HL-60/S4 treated with retinoic acid at 250 ng/mL for 4 days and 3 days (cell line): ENCODE data around the gene GRPEL2.

Experiments used
- in situ Hi-C: fragments of 300-500 bp; cut with MboI; formaldehyde crosslinking; loops from 2 replicates; pipeline ENCODE4 v1.7.0; 2022; ENCODE audit warnings: low sequenced_read_pairs

Gene GRPEL2

DNA sequence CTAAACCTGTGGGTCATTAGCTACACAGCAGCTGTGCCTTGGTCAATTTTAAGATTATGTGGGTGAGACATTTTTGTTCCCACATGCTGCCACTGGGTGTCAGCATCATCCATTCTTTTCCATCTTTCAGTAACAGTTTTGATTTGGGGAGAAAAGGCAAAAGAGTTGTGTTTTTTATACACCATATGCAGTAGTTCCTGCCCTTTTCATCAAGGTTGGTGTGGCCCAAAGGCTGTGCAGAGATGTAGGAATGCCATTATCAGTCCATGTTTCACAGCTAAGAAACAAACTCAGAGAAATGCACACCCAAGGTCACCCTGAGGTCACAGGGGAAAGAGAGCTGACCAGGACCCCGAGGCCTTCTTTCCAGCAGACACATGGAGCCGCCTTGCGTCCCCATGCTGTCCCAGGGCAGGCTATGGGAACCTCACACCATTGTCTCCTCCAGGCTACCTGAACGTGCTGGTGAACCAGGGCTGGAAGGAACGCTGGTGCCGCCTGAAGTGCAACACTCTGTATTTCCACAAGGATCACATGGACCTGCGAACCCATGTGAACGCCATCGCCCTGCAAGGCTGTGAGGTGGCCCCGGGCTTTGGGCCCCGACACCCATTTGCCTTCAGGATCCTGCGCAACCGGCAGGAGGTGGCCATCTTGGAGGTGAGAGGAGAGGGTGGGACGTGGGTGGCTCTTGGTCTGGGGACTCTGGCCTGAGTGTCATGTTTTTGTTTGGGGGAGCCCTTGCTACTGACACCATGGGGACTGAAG, 27.8 kb upstream of the GRPEL2 start:
- in situ Hi-C loops: no loop called here

DNA sequence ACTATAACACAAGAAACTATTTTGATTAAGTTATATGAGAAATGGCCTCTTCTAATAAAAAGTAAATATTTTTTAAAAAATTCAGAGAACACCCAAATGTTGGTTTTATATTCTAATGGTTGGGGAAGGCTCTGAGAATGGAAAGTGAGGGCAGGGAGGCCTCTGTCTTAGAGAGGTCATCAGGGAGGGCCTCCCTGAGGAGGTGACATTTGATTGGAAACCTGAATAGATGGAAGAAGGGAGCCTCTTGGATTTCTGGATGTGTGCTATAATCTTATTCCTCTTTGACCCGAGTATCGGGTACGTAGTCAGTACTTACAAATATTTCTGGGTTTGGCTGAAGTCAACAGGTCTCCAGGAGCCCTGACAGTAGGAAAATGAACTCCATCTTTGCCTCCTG, 26.1 kb upstream of the GRPEL2 start:
- in situ Hi-C loops: no loop called here

DNA sequence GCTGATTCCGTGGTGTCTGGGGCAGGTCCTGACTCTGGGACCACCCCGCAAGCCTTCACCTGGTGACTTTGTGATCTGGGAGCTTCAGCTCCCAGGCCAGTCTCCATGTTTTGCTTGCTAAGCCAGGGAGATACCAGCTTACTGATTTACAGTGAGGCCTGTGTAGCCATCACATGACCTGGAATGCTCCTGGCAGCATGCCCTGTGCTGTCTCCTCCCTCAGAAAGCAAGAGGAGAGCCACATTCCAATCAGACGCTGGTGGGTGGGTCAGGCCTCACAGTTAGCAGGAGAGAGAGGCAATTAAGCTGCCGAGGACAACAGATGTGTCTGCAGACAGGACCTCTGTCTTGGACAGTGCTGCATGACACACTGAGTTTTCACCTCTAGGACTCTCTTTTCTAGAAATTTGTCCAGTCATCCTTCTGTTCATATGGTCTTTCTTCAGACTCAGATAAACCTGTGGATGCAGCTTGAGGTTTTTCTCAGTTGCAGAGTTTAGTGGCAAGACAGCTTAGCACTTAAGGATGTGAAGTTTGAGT, 24.4 kb upstream of the GRPEL2 start:
- in situ Hi-C loops: no loop called here

DNA sequence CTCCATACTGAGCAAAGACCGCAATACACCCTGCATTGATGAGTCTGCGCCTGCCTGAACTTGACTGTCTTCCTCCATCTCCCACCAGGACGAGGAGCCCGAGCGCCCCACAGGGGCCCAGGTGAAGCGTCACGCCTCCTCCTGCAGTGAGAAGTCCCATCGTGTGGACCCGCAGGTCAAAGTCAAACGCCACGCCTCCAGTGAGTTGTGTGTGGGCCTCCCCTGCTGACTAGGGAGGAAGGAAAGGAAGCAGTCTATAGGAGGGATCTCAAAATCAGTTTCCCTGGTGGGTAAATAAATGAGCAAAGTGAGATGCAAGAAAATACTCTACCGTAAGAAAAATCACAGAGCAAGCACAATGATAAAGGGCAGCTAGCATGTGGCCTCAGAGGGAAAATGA, 22.8 kb upstream of the GRPEL2 start:
- in situ Hi-C loops: no loop called here

DNA sequence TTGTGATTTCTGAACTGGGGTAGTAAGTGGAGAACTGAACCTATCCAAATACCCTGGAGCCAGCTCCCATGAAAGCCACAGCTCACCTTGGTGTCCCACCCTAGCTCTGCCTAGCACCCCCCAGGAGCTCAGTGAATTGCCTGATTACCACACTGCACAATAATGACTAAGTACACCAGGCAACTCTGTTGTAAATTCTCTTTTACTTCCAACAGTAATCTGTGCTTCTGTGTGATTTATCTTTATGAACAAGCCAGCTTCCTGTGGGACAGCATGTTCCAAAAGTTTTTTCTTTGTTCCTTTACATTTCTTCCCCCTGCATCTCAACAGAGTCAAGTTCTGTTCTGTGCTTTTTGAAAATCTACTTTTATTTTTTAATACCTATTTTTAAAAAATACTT, 22.1 kb upstream of the GRPEL2 start:
- in situ Hi-C loops: no loop called here

DNA sequence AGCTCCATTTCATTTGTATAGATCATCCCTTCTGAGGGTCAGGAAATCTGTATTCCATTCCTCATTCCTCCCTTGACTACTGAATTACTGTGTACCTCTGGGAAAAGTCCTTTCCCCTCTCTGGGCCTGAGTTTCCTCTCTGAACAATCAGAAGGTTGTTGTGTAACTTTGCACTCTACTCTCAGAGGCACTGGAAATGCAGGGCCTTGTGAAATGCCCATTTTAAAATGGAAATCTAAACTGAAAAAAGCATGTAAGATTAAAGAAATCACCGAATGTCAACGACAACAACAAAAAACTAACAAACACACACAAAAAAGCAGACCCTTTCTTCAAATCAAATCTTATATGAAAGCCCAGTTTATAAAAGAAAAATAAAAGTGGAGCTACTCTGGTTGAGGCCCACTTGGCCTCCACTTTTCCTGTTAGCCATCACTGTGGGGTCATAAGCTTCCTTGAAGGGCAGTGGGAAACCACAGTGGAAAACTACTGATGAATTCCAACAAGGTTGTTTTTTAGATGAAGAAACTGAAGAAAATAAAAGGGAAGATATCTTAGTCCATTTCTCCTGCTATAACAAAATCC, 21.6 kb upstream of the GRPEL2 start:
- in situ Hi-C loops: no loop called here

DNA sequence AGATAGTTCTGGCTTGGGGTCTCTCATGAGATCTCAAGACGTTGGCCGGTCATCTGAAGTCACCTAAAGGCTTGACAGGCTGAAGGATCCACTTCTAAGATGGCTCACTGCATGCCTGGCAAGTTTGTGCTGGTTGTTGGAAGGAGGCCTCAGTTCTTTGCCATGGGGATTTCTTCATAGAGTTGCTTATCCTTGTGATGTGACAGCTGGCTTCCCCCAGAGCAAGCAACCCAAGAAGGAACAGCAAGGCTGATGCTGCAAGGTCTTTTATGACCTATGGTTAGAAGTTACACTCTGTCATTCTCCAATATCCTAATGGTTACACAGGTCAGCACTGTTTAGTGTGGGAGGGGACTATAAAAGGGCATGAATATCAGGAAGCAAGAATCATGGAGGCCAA, 20.7 kb upstream of the GRPEL2 start:
- in situ Hi-C loops: no loop called here

DNA sequence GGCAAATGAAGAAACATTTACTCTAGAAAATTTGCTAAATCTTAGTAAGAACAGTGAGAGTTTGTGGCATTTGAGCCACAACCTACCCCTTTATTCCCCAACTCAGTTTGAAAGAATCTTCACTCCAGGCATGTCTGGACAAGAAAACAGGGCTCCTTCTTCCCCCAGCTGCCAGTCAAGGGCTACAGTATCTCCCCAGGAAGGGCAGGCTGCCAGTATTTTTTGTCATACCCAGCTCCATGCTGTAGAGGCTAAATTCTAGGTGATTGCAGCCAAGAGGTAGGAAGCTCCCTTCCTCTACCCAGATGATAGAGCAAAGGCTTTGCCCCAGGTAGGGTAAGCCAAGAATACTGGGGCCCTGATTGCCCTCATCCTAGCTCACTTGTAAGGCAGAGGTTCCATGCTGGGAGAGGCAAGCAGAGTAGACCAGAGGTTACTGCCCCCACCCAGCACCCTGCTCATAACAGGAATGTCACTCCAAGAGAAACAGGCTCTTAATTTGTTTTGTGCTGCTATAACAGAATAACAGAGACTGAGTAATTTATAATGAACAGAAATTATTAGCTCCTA, 20.0 kb upstream of the GRPEL2 start:
- in situ Hi-C loops: no loop called here

DNA sequence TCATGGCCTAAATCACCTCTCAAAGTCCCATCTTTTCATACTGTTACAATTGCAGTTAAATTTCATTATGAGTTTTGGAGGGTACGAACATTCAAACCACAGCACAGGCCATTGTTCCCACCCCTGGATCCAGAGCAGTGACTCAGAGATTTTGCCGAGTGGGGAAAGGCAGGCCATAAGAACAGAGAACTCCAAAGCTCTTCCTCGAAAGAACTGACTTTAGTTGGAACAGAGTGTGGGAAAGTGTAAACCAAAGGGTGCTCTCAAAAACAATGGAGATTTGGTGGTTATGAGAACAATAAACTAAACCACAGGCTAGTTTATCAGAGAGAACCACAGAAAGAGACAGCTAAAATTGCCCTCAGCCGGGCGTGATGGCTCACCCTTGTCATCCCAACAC, 19.4 kb upstream of the GRPEL2 start:
- in situ Hi-C loops: no loop called here

DNA sequence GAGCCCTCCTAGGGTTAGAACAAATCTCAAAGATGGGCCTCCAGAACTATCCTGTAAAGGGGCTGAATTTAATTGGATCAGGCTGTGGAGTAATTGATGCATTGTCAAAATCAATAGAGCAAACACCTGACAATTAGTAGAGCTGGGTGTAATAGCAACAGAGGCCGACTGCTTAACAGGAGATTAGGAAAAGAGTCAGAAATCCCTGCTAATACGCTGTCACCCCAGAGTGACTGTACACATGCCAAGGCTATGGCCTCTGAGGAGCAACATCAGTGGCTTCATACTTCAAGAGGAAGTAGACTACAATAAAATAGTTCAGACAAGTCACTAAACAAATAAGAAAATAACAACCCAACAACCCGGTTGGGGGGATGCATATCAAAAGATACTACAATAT, 18.7 kb upstream of the GRPEL2 start:
- in situ Hi-C loops: no loop called here

DNA sequence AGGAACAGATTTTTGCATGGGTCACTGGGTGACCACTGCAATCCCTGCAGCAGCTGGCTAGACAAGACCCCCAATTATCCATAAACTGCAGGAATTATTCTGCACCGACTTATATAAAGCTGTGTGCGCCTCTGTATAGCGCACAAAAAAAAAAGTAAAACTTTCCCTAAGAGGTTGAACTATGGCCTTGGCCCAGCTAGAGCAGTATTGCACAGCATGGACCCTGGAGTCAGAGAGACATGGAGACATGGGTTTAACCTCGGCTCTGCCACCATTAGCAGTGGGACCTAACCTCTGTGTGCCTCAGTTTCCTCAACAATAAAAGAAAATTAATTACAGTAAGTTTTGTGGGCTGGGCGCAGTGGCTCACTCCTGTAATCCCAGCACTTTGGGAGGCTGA, 17.1 kb upstream of the GRPEL2 start:
- in situ Hi-C loops: no loop called here

DNA sequence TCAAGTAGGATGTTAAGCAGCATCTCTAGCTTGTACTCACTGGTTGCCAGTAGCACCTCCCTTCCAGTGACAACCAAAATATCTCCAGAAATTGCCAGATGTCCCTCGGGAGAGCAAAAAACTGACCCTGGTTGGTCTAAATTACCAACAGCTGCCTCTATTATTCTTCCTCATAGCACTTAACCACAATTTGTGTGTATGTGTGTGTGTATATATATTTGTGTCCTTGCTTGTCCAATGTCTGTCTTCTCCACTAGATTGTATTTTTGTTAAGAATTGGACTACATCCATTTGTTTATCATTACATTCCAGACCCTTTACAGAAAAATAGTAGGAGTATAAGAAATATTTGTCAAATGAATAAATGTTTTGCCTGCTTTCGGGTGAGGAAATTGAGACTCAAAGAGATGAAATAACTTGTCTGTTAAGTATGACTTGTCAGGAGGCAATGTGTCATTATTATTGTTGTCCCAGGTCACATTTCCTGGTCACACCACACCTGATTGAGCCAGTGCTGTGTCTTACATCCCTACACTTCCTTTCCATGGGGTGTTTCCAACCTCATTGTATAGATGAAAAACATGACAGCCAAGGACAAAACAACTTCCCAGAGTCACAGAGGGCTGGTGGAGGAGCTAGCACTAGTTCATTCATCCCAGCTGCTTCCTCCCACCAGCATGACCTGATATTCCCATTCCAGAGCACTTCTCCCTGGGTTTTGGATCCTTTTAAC, 11.4 kb upstream of the GRPEL2 start:
- in situ Hi-C loops: no loop called here

DNA sequence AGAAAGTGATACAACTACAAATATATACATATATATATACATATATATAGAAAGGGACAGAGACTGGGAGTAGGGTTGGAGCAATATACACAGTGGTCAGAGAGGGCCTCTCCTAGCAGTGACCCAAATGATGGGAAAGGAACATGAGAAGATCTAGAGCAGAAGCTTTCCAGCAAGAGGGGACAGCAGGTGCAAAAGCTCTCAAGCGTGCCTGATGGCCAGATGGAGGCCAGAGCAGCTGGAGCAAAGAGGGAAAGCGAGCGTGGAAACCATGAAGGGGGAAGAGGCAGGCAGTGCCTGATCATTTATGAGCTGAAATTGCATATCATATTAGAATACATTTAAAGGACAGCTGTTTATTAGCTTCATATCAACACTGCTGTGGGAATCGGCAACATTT, 7.6 kb upstream of the GRPEL2 start:
- in situ Hi-C loops: no loop called here

DNA sequence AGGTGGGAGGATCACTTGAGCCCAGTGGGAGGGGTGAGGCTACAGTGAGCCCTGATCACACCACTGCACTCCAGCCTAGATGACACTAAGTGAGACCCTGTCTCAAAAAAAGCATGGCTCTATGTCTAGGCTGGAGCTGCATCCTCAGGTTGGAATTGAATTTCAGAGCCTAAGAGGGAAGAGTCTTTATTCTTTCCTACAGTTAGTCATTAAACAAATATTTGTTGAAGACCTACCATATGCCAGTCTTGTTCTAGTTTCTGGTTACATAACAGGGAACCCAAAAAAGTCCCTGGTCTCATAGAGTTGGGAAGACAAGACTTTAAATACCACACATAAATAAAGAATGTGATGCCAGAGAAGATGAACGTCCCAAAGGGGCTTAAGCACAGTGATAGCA, 6.9 kb upstream of the GRPEL2 start:
- in situ Hi-C loops: no loop called here

DNA sequence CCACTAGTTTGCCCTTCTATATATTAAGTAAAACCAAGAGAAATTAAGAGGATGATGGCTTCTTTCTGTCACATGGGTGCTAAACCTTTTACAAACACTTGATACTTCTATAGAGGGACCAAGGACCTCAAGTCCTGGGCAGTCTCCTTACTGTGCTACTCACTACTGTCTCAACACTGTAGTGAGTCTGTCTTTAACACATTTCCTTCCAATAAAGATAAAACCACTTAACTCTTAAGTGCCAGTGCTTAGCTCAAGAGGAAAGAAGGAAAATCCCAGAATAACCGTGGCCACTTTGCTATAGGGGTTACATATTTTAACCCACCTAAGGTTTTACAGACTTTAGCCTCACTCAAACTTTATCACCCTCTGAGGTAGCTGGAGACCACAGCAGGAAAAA, 4.4 kb upstream of the GRPEL2 start:
- in situ Hi-C loops: no loop called here

DNA sequence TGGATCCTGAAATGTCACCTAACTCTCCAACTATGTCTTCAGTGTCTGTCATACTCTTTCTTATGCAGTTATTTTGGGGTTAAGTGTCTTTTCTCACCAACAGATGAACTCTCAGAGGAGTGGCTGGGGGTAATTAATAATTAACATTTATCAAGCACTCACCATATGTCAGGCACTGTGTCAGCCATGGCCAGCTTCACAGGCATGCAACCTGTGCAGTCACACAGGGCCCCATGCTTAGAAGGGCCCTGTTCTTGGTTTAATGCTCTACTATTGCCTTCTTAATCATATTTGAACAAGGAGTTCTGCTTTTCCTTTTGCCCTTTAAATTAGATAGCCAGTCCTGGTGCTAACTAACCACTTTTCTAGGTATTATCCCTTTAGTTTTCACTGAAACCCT, 3.4 kb upstream of the GRPEL2 start:
- in situ Hi-C loops: no loop called here

DNA sequence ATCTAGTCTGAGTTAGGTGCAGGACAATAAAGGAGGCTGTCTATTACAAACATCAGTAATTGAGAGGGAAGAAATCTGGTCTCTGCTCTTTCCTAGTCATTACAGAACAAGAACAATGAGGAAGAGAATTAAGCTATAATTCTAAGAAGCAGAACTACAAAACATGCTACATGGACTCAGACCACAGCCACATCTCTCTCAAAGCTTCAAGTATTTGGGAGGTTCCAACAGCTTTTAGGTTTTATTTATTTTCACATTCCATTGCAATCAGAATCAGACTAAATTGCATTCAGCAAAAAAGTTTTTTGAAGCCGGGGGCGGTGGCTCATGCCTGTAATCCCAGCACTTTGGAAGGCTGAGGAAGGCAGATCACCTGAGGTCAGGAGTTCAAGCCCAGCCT, 1.1 kb upstream of the GRPEL2 start:
- in situ Hi-C loops: no loop called here

DNA sequence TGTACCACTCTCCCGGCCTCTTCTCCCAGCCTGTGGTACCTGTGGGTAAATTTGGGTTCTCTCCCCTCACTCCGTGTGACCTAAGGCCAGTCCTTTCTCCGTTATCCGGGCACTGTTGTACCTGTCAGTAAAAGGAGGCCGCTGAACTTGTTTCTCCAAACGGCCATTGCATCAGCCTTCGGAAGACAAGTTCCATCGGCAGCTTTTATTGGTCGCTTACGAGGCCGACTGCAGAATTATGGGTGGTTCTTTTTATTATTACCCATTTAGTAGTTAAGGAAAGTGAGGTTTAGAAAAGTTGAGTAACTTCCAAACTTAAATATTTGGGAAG, 558 bp downstream of the GRPEL2 start:
- in situ Hi-C loops: no loop called here

DNA sequence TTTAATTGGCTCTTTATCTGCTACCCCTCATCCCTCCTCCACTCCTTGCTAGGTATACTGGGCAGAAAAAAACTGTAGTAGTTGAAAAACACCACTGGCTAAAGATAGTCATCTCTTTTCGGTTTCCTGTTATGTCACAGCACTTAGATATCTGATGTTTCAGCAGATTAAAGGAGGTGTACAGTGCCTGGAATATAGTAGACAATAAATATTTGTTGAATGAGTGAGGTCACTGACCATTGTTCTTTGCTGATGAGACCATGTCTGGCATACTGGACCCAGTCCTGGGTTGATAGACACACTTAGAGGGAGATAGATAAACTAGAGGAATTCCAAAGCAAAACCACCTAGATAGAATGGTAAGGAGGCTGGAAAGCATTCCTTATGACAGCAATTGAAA, 3.2 kb downstream of the GRPEL2 start:
- in situ Hi-C loops: no loop called here

DNA sequence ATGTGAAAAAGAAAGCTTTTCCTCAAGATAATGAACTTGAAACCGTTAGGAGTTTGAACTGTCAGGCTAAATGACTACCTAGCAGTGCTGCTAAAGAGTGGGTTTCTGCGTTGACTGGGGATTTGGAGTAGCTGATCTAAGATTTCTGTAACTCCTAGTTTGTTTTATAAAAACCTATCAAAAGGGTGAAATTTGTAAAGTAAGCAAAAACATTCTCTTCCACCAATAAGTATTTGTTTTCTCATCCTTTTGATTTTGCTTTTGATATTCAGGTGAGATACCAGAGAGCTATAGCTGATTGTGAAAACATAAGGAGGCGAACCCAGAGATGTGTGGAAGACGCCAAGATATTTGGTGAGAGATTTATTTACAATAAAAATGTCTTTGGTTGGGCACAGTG, 4.1 kb downstream of the GRPEL2 start:
- in situ Hi-C loops: no loop called here

DNA sequence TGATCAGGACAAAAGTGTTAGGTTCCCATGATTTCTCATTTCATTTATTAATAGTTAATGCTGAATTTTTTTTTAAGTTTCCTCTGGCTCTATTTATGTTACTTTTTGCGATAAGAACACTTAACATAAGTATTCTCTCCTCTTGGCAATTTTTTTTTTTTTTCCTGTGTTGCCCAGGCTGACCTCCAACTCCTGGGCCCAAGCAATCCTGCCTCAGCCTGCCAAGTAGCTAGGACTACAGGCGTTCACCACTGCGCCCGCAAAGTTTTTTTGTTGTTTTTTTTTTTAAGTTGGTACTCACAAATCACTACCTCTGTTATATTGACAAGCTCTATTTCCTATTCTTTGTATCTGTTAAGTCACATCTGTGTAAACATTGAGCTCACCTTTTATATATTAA, 6.9 kb downstream of the GRPEL2 start:
- in situ Hi-C loops: no loop called here

DNA sequence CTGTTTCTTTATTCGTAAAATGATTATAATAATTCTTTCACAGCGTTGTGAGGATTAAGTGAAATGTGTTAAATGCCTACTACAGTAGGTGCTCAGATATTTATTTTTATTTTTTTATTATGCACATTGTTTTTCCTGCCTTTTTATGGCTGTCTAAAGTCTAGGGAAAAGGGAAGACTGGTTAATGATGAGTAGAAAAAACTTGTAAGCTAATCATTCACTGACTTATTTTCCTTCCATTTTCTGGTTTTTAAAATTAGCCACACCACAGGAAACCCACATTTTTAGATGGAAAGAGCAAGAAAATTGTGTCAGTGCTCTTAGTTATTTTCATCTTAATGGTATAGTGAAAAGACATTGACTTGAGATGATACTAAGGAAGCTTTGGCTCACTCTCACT, 8.6 kb downstream of the GRPEL2 start:
- in situ Hi-C loops: no loop called here
